ENCODE measurements around the gene VILL. TPM values are rescaled to one million over a fixed set of nuclear protein-coding genes. Genes with fewer than 3 reads are reported as not detected.

Gene VILL
- total RNA-seq, 1 donor from 2014 or later: 13.7 TPM

DNA sequence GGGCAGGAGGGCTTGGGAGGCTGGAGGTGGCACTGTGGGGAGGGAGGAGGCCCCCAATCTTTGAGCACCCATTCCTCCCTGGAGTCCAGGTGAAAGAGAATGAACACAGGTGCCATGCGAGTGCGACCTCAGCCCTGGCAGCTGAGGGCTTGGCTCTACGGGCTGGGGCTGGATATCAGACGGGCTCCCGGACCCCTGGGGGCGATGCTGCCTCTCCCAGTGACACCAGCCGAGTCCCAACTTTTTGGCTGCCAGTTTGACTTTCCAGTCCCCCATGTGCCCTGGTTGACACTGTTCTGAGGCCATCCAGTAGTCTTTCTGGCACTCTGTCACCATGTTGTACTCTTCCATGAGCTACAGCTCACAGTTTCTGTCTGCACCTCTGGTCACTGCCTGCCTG is 1.2 kb downstream of the VILL start:
- Mint-ChIP-seq H3K36me3 (ENCODE audit: low read depth, unreplicated experiment) (peaks cover 6% of the 10 kb centered on the region), H3K4me1 (ENCODE audit: unreplicated experiment) (peaks cover 34% of the 10 kb centered on the region), H3K27me3 (ENCODE audit: unreplicated experiment) (peaks cover 16% of the 10 kb centered on the region), H3K4me3 (ENCODE audit: unreplicated experiment) (no peak overlapping the region), H3K27ac (ENCODE audit: unreplicated experiment) (no peak overlapping the region), H3K9me3 (ENCODE audit: unreplicated experiment) (no peaks in the 10 kb centered on the region)
- TF ChIP-seq, protein P1, sequence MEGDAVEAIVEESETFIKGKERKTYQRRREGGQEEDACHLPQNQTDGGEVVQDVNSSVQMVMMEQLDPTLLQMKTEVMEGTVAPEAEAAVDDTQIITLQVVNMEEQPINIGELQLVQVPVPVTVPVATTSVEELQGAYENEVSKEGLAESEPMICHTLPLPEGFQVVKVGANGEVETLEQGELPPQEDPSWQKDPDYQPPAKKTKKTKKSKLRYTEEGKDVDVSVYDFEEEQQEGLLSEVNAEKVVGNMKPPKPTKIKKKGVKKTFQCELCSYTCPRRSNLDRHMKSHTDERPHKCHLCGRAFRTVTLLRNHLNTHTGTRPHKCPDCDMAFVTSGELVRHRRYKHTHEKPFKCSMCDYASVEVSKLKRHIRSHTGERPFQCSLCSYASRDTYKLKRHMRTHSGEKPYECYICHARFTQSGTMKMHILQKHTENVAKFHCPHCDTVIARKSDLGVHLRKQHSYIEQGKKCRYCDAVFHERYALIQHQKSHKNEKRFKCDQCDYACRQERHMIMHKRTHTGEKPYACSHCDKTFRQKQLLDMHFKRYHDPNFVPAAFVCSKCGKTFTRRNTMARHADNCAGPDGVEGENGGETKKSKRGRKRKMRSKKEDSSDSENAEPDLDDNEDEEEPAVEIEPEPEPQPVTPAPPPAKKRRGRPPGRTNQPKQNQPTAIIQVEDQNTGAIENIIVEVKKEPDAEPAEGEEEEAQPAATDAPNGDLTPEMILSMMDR (IDR thresholded peaks at IDR 0.05; ENCODE audit: unreplicated experiment): no peak
- no peak for DNase-seq (ENCODE audit: low spot score)

DNA sequence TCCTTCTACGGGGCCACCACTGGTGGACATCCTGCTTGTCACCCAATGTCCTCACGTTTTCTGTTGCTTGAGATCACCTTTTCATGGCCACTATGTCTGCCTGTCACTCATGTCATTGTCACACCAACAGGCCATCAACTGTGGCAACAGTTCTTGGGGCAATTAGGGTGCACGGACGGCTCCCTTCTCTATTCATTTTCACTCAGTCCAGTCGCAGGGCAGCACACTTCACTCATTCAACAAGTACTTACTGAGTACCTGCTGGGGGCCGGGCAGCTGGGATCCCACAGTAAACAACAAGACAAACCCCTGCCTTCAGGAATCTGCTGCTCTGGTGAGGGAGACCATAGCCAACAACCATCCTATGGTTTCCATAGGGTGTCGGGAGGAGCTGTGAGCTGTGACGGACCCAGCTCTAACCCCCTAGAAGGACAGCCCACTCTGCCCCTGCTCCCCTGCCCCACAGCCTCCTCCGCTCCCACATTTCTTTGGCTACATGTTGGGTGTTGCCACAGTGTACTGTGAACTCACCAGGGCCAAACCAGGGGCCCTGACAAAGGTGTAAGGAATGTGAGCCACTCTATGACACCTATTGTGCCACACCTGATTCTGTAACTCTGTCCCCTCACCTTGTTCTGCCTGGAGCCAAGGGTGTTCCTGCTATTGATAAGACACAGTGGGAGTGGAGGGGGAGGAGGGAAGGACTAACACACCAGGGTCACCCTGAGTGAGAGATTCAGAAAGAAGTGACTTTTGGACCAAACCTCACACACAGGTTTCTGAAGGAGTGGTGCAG is 1.9 kb downstream of the VILL start:
- no peak overlapping the region for H3K27ac Mint-ChIP-seq (ENCODE audit: unreplicated experiment)
- H3K27me3 Mint-ChIP-seq (ENCODE audit: unreplicated experiment): peaks cover 18% of the 10 kb centered on the region
- peaks cover 32% of the 10 kb centered on the region for H3K4me1 Mint-ChIP-seq (ENCODE audit: unreplicated experiment)
- TF ChIP-seq, protein P1 (IDR thresholded peaks at IDR 0.05; ENCODE audit: unreplicated experiment): no peak
- H3K4me3 Mint-ChIP-seq (ENCODE audit: unreplicated experiment): no peak overlapping the region
- no peaks in the 10 kb centered on the region for H3K9me3 Mint-ChIP-seq (ENCODE audit: unreplicated experiment)
- no peak for DNase-seq (ENCODE audit: low spot score)
- peaks cover 8% of the 10 kb centered on the region for H3K36me3 Mint-ChIP-seq (ENCODE audit: low read depth, unreplicated experiment)

GRCh38 chr3:37993067-37993455 is 2.5 kb downstream of the VILL start:
- Mint-ChIP-seq H3K9me3 (ENCODE audit: unreplicated experiment) (no peaks in the 10 kb centered on the region), H3K36me3 (ENCODE audit: low read depth, unreplicated experiment) (peaks cover 8% of the 10 kb centered on the region), H3K27ac (ENCODE audit: unreplicated experiment) (no peak overlapping the region), H3K4me3 (ENCODE audit: unreplicated experiment) (no peak overlapping the region), H3K4me1 (ENCODE audit: unreplicated experiment) (peaks cover 32% of the 10 kb centered on the region), H3K27me3 (ENCODE audit: unreplicated experiment) (peaks cover 18% of the 10 kb centered on the region)
- TF ChIP-seq, protein P1 (IDR thresholded peaks at IDR 0.05; ENCODE audit: unreplicated experiment): no peak
- DNase-seq (ENCODE audit: low spot score): no peak

- peak overlapping the region; percentile 52 for H3K27ac Mint-ChIP-seq (ENCODE audit: unreplicated experiment)
- H3K27me3 Mint-ChIP-seq (ENCODE audit: unreplicated experiment): peaks cover 18% of the 10 kb centered on the region
- peak overlapping the region; percentile 90 for H3K4me3 Mint-ChIP-seq (ENCODE audit: unreplicated experiment)
- TF ChIP-seq, protein P1 (IDR thresholded peaks at IDR 0.05; ENCODE audit: unreplicated experiment): no peak
- no peak for DNase-seq (ENCODE audit: low spot score)
- peaks cover 8% of the 10 kb centered on the region for H3K36me3 Mint-ChIP-seq (ENCODE audit: low read depth, unreplicated experiment)
- no peaks in the 10 kb centered on the region for H3K9me3 Mint-ChIP-seq (ENCODE audit: unreplicated experiment)
- H3K4me1 Mint-ChIP-seq (ENCODE audit: unreplicated experiment): peaks cover 29% of the 10 kb centered on the region
Measured at GRCh38 chr3:37993460-37993819, 2.9 kb downstream of the VILL start.

- H3K9me3 Mint-ChIP-seq (ENCODE audit: unreplicated experiment): no peaks in the 10 kb centered on the region
- TF ChIP-seq, protein P1 (IDR thresholded peaks at IDR 0.05; ENCODE audit: unreplicated experiment): no peak
- peak overlapping the region; percentile 90 for H3K4me3 Mint-ChIP-seq (ENCODE audit: unreplicated experiment)
- peak; percentile 52 for DNase-seq (ENCODE audit: low spot score)
- H3K4me1 Mint-ChIP-seq (ENCODE audit: unreplicated experiment): peaks cover 28% of the 10 kb centered on the region
- H3K36me3 Mint-ChIP-seq (ENCODE audit: low read depth, unreplicated experiment): peaks cover 8% of the 10 kb centered on the region
- H3K27me3 Mint-ChIP-seq (ENCODE audit: unreplicated experiment): peaks cover 18% of the 10 kb centered on the region
- peak overlapping the region; percentile 75 for H3K27ac Mint-ChIP-seq (ENCODE audit: unreplicated experiment)
Measured at GRCh38 chr3:37993820-37994638, 3.4 kb downstream of the VILL start.
